ENCODE results near the gene WWOX. TPM values are rescaled to one million over a fixed set of nuclear protein-coding genes. Genes with fewer than 3 reads are reported as not detected.

WWOX gene
- total and polyA plus RNA-seq, 2 of the 8 experiments (the other 6 are each of a cell fraction or from before 2014, with no cell fraction given) = 5.4 to 16.7 TPM

DNA sequence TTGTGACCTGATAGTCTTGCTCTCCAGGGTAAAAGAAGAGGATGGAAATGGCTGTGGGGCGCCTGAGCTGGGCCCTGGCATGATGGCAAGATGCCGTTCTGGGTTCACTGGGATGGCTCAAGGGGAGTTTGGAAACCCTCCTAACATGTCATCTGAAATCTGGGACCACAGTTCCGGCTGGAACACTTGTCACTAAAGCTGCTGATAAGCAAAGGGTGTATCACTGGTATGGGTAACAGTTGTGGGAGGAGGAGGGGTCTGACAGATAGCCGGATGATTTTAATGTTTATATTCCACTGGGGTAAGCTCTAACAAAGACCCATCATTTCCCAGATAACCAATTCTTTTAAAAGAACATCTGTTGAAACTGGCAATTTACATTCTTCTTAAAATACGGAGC lies 390.2 kb downstream of the WWOX start:
- no peak overlapping the region for H3K56ac ChIP-seq (replicated peaks; ENCODE audit: insufficient read length, low read depth, low read length)
- WGBS, 2 experiments (ENCODE audit: extremely low coverage in 1 of 2, insufficient coverage in 1 of 2, insufficient read length in 1 of 2, insufficient replicate concordance in 2 of 2, low coverage in 1 of 2, low lambda C conversion rate in 2 of 2, missing lambda C conversion rate in 1 of 2) = 84% methylated on average over 5 of the region's 5 CpGs; no CpG with 5 or more reads in 1 of the 2 experiments
- FAIRE-seq (no peak), DNase-seq (ENCODE audit: low read depth in 1 of 2, low spot score in 2 of 2) (no peak)
- H2AFZ ChIP-seq (ENCODE audit: low read length) = no peak overlapping the region
- H3K36me3 ChIP-seq (ENCODE audit: control insufficient read depth in 2 of 4, insufficient read depth in 4 of 4, low read length in 3 of 4) = no peaks in the 10 kb centered on the region
- no peaks in the 10 kb centered on the region for H3K23me2 ChIP-seq (ENCODE audit: low read depth, low read length)
- no peak overlapping the region for H4K8ac ChIP-seq (ENCODE audit: extremely low read depth, insufficient read depth, low read length)
- no peak overlapping the region for H3K18ac ChIP-seq (ENCODE audit: extremely low read depth, low read length)
- no peak overlapping the region for H2BK15ac ChIP-seq (ENCODE audit: low read length)
- H3K9ac ChIP-seq (replicated peaks in 1 of 4; ENCODE audit: extremely low read depth in 1 of 4, low read depth in 3 of 4, low read length in 3 of 4) = no peak overlapping the region
- no peak overlapping the region for H2BK20ac ChIP-seq (ENCODE audit: low read length)
- H2AK5ac ChIP-seq (ENCODE audit: low read depth, low read length) = no peak overlapping the region
- H2BK120ac ChIP-seq (replicated peaks; ENCODE audit: low read depth, low read length) = no peak overlapping the region
- H3K79me2 ChIP-seq (ENCODE audit: control insufficient read depth in 1 of 2, insufficient read depth in 2 of 2, low read length in 2 of 2) = no peaks in the 10 kb centered on the region
- no peaks in the 10 kb centered on the region for H4K20me1 ChIP-seq (replicated peaks in 1 of 2; ENCODE audit: control insufficient read depth in 1 of 2, insufficient read depth in 2 of 2, low read length in 2 of 2)
- H3K9me3 ChIP-seq (ENCODE audit: insufficient read depth in 2 of 2, low read depth in 1 of 2, low read length in 1 of 2) = no peaks in the 10 kb centered on the region
- H2BK12ac ChIP-seq (ENCODE audit: low read depth, low read length) = no peak overlapping the region
- H2BK5ac ChIP-seq (ENCODE audit: low read depth, low read length) = no peak overlapping the region
- H3K27me3 ChIP-seq (replicated peaks in 1 of 4; ENCODE audit: control insufficient read depth in 3 of 4, extremely low read depth in 1 of 4, insufficient read depth in 3 of 4, low read length in 3 of 4) = no peaks in the 10 kb centered on the region
- no peak overlapping the region for H3K4me2 ChIP-seq (ENCODE audit: insufficient read depth in 1 of 2, low read depth in 2 of 2, low read length in 2 of 2)
- H3K14ac ChIP-seq (ENCODE audit: insufficient read length) = no peak overlapping the region
- no peak overlapping the region for H3K23ac ChIP-seq (ENCODE audit: insufficient read length)
- no peak overlapping the region for H3K4me3 ChIP-seq (ENCODE audit: extremely low read depth in 1 of 4, insufficient read depth in 2 of 4, low read depth in 3 of 4, low read length in 4 of 4)
- ChIA-PET POLR2A (ENCODE audit: partially characterized antibody) (no interaction called here), CTCF (ENCODE audit: partially characterized antibody) (interaction anchor here (0.7 to 2.1 kb wide), 2 partner anchors 11 to 183 kb away, joined by 3 to 16 read pairs; no protein-coding TSS in a partner anchor)
- H4K91ac ChIP-seq (replicated peaks; ENCODE audit: insufficient read length, low read length) = no peak overlapping the region
- H3K27ac ChIP-seq (ENCODE audit: low read depth, low read length) = no peak overlapping the region
- TF ChIP-seq SIX5 (IDR thresholded peaks at IDR 0.05; ENCODE audit: low read depth, low read length) = no peak
- no peak for TF ChIP-seq BCL11A (IDR thresholded peaks at IDR 0.05; ENCODE audit: low read depth in 2 of 2, low read length in 2 of 2)
- TF ChIP-seq, protein P1, sequence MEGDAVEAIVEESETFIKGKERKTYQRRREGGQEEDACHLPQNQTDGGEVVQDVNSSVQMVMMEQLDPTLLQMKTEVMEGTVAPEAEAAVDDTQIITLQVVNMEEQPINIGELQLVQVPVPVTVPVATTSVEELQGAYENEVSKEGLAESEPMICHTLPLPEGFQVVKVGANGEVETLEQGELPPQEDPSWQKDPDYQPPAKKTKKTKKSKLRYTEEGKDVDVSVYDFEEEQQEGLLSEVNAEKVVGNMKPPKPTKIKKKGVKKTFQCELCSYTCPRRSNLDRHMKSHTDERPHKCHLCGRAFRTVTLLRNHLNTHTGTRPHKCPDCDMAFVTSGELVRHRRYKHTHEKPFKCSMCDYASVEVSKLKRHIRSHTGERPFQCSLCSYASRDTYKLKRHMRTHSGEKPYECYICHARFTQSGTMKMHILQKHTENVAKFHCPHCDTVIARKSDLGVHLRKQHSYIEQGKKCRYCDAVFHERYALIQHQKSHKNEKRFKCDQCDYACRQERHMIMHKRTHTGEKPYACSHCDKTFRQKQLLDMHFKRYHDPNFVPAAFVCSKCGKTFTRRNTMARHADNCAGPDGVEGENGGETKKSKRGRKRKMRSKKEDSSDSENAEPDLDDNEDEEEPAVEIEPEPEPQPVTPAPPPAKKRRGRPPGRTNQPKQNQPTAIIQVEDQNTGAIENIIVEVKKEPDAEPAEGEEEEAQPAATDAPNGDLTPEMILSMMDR (IDR thresholded peaks at IDR 0.05; ENCODE audit: control extremely low read depth in 1 of 3, insufficient read depth in 1 of 3, low read depth in 1 of 3, low read length in 3 of 3) = no peak
- no peak for TF ChIP-seq TBP (IDR thresholded peaks at IDR 0.05; ENCODE audit: low read depth, low read length)
- no peak for TF ChIP-seq EP300 (IDR thresholded peaks at IDR 0.05; ENCODE audit: borderline replicate concordance in 1 of 2, low read depth in 2 of 2, low read length in 2 of 2)
- TF ChIP-seq EGR1 (IDR thresholded peaks at IDR 0.05; ENCODE audit: borderline replicate concordance, low read depth, low read length) = no peak
- no peak for TF ChIP-seq RXRA (IDR thresholded peaks at IDR 0.05; ENCODE audit: insufficient read depth, low read depth, low read length)
- no peak for TF ChIP-seq GTF2F1 (IDR thresholded peaks at IDR 0.05; ENCODE audit: borderline replicate concordance, low read depth, low read length)
- TF ChIP-seq GABPA (IDR thresholded peaks at IDR 0.05; ENCODE audit: borderline replicate concordance, insufficient read depth, low read length) = no peak
- no peaks in the 10 kb centered on the region for H3K4me1 ChIP-seq (replicated peaks in 1 of 4; ENCODE audit: control insufficient read depth in 3 of 4, insufficient read depth in 4 of 4, low read length in 3 of 4)
- H3K4ac ChIP-seq (replicated peaks; ENCODE audit: insufficient read length, low read depth, low read length) = no peak overlapping the region
- no peak overlapping the region for H4K5ac ChIP-seq (ENCODE audit: insufficient read length, low read depth, low read length)
- no peaks in the 10 kb centered on the region for H3K79me1 ChIP-seq (ENCODE audit: low read depth, low read length)

All from H1 (cell line).